Hepatocyte (in vitro differentiated cells): ENCODE results near the gene CDKL4. TPM values are rescaled to one million over a fixed set of nuclear protein-coding genes. Genes with fewer than 3 reads are reported as not detected.

ENCODE experiments used
- DNase-seq: peaks from one replicate; pipeline ENCODE4 v3.0.0-alpha.2; 2016; ENCODE audit warnings: low spot score
- H2AFZ ChIP-seq: fragments of 200-600 bp; sonication (generic); 2 replicates; pipeline ENCODE4 v1.6.0; 2016; ENCODE audit warnings: antibody characterized with exemption, mild to moderate bottlenecking
- H3K27ac ChIP-seq: fragments of 200-600 bp; sonication (generic); 2 replicates; pipeline ENCODE4 v1.5.1; 2016; ENCODE audit warnings: mild to moderate bottlenecking
- H3K27me3 ChIP-seq: fragments of 200-600 bp; sonication (generic); 2 replicates; pipeline ENCODE4 v1.6.1; 2016
- H3K36me3 ChIP-seq: fragments of 200-600 bp; sonication (generic); replicated peaks from 2 replicates; pipeline ENCODE4 v1.5.1; 2016; ENCODE audit warnings: low read depth; ENCODE audit not compliant: insufficient read depth
- H3K4me1 ChIP-seq: fragments of 200-600 bp; sonication (generic); 2 replicates; pipeline ENCODE4 v1.5.1; 2016; ENCODE audit warnings: mild to moderate bottlenecking, moderate library complexity; ENCODE audit not compliant: insufficient read depth
- H3K4me2 ChIP-seq: fragments of 200-600 bp; sonication (generic); 2 replicates; pipeline ENCODE4 v1.6.0; 2016
- H3K4me3 ChIP-seq: fragments of 200-600 bp; sonication (generic); 2 replicates; pipeline ENCODE4 v1.5.1; 2016; ENCODE audit warnings: mild to moderate bottlenecking
- H3K79me2 ChIP-seq: fragments of 200-600 bp; sonication (generic); 2 replicates; pipeline ENCODE4 v1.6.0; 2017; ENCODE audit warnings: mild to moderate bottlenecking
- H3K9me2 ChIP-seq: fragments of 200-600 bp; sonication (generic); replicated peaks from 2 replicates; pipeline ENCODE4 v1.6.0; 2017; ENCODE audit warnings: mild to moderate bottlenecking; ENCODE audit not compliant: insufficient read depth
- H3K9me3 ChIP-seq: fragments of 200-600 bp; sonication (generic); 2 replicates; pipeline ENCODE4 v1.5.1; 2016; ENCODE audit warnings: low read depth, mild to moderate bottlenecking
- H4K20me1 ChIP-seq: fragments of 200-600 bp; sonication (generic); 2 replicates; pipeline ENCODE4 v1.6.0; 2016; ENCODE audit warnings: mild to moderate bottlenecking; ENCODE audit not compliant: insufficient read depth, poor library complexity, severe bottlenecking
- CTCF ChIP-seq: fragments of 200-600 bp; sonication (generic); IDR thresholded peaks from 2 replicates; pipeline ENCODE4 v1.5.1; 2016; ENCODE audit warnings: antibody characterized with exemption, mild to moderate bottlenecking; ENCODE audit not compliant: poor library complexity
- EZH2 ChIP-seq: fragments of 200-600 bp; sonication (generic); IDR thresholded peaks from 2 replicates; pipeline ENCODE4 v1.6.1; 2016; ENCODE audit warnings: antibody characterized with exemption, mild to moderate bottlenecking, borderline replicate concordance
- EZH2phosphoT487 ChIP-seq: fragments of 200-600 bp; sonication (generic); IDR thresholded peaks from one replicate; pipeline ENCODE4 v1.6.1; 2018; ENCODE audit warnings: antibody characterized with exemption, mild to moderate bottlenecking, low read depth, moderate library complexity; ENCODE audit not compliant: unreplicated experiment, severe bottlenecking
- WGBS: methylation state at CpG from one replicate; pipeline ENCODE4 v1.1.6; 2016; ENCODE audit warnings: low lambda C conversion rate; ENCODE audit errors: missing lambda C conversion rate; 5-methylcytosine and 5-hydroxymethylcytosine counted together
- polyA plus RNA-seq: library from polyadenylated mRNA; unstranded; fragments of >200 nt; fragmentation: Nextera tagmentation; extraction: Ambion mirVana; gene quantifications from 2 replicates; pipeline ENCODE4 v1.2.1, GENCODE V29; 2016
- total RNA-seq: library from RNA; depleted of rRNA; stranded (reverse); fragments of >200 nt; gene quantifications from 2 replicates; pipeline ENCODE4 v1.2.3, GENCODE V29; 2014

CDKL4 gene
- total and polyA plus RNA-seq, 2 experiments from 2014 or later, result 0.10 to 0.35 TPM

GRCh38 chr2:39213015-39213414, 30.8 kb downstream of the CDKL4 start:
- WGBS, result 100% methylated on average over 1 of the region's 1 CpG
- TF ChIP-seq EZH2 (no peak), CTCF (no peak), EZH2phosphoT487 (no peak)
- Histone ChIP-seq H3K4me3 (no peak overlapping the region), H3K9me2 (no peaks in the 10 kb centered on the region), H3K9me3 (no peaks in the 10 kb centered on the region), H3K4me1 (no peaks in the 10 kb centered on the region), H3K4me2 (no peak overlapping the region), H3K36me3 (no peaks in the 10 kb centered on the region), H3K27ac (no peak overlapping the region), H2AFZ (no peak overlapping the region), H4K20me1 (no peaks in the 10 kb centered on the region), H3K27me3 (no peaks in the 10 kb centered on the region), H3K79me2 (no peaks in the 10 kb centered on the region)
- DNase-seq, result no peak

- Histone ChIP-seq H3K27me3 (no peaks in the 10 kb centered on the region), H3K4me1 (no peaks in the 10 kb centered on the region), H3K4me2 (no peak overlapping the region), H3K27ac (no peak overlapping the region), H2AFZ (no peak overlapping the region), H3K9me2 (no peaks in the 10 kb centered on the region), H3K9me3 (no peaks in the 10 kb centered on the region), H3K36me3 (no peaks in the 10 kb centered on the region), H3K79me2 (no peaks in the 10 kb centered on the region), H3K4me3 (no peak overlapping the region), H4K20me1 (no peaks in the 10 kb centered on the region)
- WGBS, result 63% methylated on average over 1 of the region's 1 CpG
- DNase-seq, result no peak
- TF ChIP-seq EZH2 (no peak), EZH2phosphoT487 (no peak), CTCF (no peak)
Measured at GRCh38 chr2:39210846-39211245, 32.9 kb downstream of the CDKL4 start.

GRCh38 chr2:39203382-39203781, 40.4 kb downstream of the CDKL4 start:
- no peak for TF ChIP-seq EZH2
- no peak for TF ChIP-seq EZH2phosphoT487
- TF ChIP-seq CTCF, result no peak
- H3K9me3 ChIP-seq, result no peaks in the 10 kb centered on the region
- no peaks in the 10 kb centered on the region for H3K9me2 ChIP-seq
- no peak overlapping the region for H3K27ac ChIP-seq
- DNase-seq, result no peak
- H3K4me3 ChIP-seq, result no peak overlapping the region
- no peak overlapping the region for H2AFZ ChIP-seq
- WGBS, result 91% methylated on average over 5 of the region's 6 CpGs
- H3K36me3 ChIP-seq, result no peaks in the 10 kb centered on the region
- no peaks in the 10 kb centered on the region for H3K27me3 ChIP-seq
- H3K79me2 ChIP-seq, result no peaks in the 10 kb centered on the region
- H3K4me2 ChIP-seq, result no peak overlapping the region
- no peaks in the 10 kb centered on the region for H3K4me1 ChIP-seq
- H4K20me1 ChIP-seq, result no peaks in the 10 kb centered on the region
